Pons (tissue), 1 donor: ENCODE results near the gene KIRREL3.

Experiments used
- DNase-seq: peaks from one replicate; pipeline ENCODE4 v3.0.0-alpha.2; 2016; ENCODE audit warnings: low spot score

KIRREL3 gene

DNA sequence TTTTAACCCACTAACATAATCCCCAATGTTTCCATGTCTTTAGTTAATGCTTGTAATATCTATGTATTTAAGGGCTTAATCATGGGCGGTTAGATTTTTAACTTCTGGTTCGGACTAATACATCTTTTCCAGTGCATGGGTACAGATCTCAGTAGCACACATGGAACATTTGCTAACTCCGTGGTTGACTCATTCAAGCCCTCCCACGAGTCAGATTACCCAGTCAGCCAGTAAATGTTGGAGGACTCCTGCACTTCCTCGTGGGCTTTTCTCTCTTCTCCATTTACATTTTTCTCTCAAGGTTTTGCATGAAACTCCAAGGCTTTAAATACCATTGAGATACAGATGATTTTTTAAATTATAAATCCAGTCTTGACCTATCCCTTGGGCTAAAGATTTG, 331.2 kb downstream of the KIRREL3 start:
- DNase-seq, result no peak

DNA sequence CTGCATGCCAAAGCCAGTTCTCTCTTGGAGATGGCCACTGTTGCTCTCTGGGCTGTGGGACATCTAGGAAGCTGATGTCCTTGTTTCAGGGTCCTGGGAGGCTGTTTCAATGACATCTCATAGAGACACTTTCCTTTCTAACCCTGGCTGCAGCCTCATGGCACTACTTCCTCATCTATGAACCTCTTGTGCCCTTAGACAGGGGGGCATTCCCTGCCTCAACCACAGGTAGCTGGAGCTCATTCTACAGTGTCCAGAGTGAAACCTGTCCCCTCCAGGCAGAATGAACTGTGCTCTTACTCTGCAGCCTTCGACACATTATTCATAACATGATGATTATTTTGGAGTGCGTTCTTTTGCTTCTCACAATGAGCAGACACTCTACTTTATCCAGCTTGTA, 335.9 kb downstream of the KIRREL3 start:
- no peak for DNase-seq

DNA sequence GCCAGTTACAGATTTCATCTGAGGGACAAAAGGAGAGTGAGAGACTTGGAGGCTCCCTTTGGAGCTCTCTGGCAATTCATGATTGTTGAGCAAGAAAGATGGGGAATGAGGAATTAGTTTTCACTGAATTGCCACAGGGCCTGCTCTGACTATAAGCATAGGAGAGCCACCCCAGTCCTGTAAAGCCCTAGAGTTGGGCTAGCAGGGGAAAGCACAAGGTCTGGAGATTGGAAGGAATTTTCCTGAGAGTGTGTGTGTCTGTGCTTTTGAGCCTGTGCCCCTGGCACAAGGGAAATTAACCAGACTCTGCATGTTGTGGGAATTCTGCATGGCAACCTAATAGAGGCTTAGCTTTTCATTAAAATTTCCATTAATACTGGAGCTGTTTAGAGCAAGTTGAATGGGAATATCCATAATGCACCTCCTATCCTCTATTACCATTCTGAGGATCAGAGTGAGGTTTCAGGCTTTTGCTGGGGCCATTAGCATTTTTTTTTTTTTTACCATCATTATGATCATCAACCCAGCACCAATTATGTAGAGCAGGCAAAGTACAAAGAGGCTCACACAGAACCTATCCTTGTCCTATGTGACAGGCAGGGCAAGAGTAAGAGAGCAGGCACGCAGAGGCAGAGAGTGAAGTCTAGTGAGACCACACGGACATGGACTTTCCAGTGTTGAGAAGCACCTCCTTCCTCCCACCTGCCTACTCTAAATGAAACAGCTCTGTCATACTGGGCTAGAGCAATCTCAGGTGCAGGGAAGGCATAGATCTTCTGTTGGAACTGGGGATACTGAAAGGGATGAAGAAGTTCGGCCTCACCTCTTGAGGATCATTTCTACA, 336.6 kb downstream of the KIRREL3 start:
- no peak for DNase-seq

DNA sequence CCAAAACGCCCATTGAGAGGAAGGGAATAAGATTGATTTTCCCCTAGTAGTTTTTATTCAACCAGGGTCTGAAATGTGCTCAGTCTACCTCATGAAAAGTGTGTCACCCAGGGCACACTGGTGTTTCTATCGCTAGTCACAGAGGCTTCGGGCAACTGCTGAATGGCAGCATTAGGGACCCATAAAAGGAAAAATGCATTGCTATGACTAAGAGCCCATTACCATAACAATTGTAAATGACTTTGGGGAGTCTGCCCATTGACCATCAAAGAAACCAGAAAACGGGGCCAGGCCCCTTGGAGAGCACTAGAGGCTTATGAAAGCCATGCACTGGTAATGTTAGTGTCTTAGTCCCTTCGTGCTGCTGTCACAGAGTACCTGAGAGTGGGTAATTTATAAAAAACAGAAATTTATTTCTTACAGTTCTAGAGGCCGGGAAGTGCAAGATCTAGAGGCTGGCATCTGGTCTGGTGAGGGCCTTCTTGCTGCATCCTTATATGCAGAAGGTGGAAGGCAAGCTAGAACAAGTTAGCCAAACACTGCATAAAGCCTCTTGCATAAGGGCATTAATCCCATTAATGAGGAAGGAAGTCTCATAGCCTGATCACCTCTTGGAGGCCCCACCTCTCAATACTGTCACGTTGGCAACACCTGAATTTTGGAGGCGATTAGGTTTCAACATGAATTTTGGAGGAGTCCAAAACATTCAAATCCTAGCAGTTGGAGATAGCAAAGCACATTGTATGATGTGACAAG, 338.4 kb downstream of the KIRREL3 start:
- DNase-seq, result no peak

DNA sequence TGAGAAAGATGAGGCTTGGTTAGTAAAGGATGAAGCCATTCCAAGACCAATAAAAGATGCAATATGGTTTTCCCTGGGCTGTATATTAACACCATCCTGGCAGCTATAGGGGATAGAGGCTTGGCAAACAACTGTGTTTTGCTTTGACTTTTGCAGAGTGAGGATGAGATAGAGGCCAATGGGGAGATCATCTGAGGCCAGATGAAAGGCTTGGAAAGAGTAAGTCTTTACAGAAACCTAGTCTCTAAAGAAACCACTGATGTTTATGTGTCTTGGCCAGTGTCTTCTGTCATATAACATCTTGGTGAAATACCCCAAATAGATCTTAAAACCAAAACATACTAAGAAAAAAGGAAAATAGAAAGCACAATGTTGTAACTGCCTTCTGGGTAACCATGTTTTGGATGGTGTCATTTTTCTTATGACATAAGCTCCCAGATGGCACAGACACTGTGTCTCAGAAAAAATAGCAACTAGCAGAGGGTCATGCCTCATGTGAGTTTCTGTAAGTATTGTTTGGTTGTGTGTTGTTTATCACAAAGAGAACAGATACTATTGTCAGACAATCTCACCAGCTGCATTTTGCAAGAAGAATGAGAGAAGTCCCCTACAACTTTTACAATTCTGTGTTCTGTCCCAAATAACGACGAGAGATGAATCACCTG, 339.7 kb downstream of the KIRREL3 start:
- DNase-seq, result peak; percentile 78

DNA sequence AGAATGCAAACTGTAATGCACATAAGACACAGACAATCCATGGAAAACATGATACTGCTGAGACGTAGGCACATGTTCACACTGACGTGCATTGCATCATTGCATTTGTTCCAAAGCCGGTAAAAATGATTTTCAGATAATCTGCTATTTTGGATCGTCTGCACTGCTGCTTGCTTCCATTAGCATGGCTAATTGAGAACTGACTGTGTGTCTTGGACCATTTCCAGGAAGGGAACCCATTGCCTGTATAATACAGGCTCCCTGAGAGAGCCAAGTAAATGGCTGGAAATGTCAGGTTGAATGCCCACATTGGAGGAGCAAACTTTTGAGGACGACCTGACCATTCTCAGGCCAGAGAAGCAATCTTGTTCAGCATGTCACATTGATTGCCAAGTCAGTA, 340.2 kb downstream of the KIRREL3 start:
- no peak for DNase-seq

DNA sequence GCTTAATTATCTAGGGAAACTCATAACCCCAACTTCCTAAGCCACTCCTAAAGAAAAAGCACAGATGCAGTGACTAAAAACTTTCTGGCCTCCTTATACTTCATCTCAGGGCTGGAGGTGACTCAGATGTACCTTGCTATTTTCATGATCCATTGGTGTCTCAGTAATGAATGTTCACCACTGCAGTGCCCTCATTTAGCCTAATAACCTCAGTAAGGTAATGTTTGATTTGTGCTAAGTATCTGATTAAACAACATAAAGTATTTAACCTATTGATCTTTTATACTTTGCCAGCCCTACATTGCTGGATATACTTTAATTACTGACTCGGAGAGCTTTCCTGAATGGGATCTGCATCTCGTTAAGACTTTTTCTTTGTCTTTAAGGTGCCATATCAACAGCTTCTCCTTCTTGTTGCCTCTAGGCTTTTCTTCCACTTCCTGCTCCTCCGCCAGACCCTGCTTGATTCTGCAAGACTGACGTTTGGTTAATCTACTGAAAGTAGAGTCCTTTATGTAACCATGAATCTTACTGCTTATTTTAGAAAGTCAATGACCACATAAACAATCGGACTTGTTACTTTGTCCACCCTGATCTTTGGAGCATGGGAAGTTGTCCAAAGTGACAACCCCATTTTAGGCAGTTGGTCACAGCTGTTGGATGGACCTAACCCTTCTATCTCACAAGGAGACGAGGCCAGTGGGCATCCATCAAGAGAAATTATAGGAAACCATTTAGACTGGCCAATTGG, 342.1 kb downstream of the KIRREL3 start:
- DNase-seq, result no peak

DNA sequence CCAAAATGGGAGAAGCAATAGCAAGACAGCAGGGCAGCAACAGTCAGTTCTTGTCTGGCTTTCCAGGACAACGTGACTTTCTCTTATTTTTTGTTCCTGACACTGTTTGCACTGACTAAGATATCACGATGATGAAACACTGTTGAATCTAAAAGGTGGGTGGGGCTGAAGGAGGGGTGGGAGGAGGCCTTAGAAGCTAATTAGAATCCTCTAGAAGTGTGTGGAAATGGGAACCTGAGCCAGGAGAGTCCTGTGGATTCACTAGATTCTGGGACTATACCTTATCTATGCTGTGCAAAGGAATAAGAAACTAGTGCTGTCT, 344.8 kb downstream of the KIRREL3 start:
- peak; percentile 40 for DNase-seq

DNA sequence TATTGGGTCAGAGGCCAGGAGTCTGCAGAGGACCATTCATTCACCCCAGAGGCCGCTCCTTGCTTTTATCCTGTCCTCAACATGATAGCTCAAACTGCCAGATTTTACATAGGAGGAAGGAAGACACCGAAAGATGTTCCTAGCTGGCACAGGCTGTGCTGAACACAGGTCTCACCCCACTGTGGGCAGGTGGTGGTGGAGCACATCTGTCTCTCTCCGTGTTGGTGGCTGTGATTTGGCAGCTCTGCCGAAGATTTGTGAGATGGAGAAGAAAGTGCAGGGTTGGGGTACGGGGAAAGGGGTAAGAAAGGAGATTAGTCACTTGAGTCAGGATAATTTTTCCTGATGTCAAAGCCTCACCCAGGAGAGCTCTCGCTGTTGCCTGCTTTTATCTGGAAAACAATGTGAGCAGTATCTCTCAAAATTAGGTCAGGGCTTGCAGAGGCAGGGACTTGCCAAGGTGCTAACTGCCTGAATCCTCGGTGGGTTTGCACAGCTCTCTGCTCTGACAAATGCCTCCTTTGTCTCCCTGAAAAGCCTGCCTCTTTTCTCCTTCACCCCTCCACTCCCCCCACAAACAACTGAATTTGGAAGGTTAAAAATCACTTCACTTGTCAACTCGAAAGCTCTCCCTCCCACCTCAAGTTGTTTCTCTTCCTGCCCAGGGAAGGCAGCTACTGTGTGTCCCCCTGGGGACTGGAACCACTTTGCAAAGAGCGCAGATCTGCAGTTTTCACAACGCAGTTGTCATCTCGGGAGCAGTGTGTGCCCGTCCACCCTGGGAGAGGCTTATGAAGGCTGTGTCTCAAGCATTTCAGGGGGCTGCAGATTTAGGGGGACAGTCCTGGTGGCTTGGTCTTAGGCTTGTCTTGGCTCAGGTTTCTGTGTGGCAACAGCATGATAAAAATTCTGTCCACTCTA, 345.4 kb downstream of the KIRREL3 start:
- peak; percentile 55 for DNase-seq

DNA sequence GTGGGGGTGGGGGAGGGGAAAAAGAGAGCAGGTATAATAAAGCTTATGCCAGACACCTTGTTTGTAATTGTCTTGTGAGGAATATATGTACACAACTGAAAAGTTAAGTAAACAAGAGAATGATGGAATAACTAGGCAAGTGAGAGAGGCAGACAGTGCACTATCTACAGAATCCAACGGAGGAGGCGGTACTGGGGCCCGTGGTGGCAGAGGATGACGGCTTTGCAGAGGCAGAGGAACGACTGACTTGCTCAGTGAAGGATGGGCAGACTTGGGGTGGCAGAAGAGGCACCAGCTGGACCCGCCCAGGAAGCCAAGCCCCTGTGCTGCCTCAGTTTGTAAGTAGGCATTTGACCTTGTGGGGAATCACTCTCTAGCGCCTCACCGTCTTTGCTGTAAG, 347.5 kb downstream of the KIRREL3 start:
- no peak for DNase-seq

DNA sequence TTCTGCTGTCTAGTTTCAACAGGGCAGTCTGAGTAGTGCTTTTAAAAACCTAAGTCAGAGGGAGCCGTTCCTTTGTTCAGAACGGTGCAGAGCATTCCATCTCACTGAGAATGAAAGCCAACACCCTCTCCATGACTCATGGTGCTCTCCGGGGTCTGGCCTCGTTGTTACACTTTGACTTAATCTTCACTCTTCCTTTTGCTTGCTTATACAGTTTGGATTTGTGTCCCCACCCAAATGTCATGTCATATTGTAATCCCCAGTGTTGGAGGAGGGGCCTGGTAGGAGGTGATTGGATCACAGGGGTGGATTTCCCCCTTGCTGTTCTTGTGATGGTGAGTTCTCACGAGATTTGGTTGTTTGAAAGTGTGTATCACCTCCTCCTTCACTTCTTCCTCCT, 352.8 kb downstream of the KIRREL3 start:
- DNase-seq, result no peak

DNA sequence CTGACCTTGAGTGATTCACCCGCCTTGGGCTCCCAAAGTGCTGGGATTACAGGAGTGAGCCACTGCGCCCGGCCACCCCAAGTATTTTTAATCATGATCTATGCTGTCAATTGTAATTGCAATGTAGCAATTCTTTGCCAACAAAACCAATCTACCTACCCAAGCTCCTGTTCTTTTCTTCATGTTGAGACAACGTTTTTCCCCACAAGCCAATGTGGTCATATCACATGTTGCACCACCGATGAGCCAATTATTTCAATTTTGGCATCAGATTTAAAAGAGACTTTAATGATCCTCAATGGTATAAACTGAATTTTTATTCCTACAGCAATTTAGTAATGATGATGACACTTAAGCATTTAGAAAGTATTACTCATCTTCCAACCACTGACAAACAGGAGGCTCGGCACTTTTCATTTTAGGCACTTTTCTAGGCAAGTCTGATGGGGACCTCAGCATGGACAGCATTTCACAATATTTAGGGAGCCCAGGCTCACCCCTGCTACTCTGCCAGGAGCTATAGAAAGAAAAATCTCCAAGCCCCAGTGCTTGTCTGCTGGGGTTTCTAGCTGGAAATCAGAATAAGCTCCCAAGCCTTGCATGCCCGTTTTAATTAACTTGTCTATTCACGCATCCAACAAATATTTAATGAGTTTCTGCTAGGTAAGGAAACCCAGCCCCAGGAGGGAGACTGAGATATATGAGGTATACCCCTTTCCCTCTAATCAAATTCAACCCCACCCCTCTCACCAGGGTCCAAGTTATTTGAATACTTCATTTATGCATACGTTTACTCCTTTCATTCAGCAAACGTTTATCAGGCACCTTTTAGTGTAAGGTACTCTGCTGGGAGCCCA, 353.6 kb downstream of the KIRREL3 start:
- no peak for DNase-seq

DNA sequence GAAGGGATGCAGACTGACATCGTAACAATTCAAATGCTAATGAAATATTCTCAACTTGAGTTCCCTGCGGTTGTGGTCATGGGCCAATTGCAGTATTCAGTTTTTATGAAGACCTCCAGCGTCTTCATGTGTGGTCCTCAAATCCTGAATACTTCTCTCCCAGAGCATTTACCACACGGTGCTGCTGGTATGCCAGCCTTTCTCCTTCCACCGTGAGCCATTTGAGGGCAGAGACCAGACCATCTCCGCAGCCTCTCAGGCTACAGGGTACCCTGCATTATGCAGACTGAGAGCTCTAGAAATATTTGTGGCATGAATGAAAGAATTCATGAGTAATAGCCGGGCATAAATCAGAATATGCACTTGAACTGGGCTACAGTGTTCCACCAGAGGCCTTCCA, 355.4 kb downstream of the KIRREL3 start:
- DNase-seq, result no peak

DNA sequence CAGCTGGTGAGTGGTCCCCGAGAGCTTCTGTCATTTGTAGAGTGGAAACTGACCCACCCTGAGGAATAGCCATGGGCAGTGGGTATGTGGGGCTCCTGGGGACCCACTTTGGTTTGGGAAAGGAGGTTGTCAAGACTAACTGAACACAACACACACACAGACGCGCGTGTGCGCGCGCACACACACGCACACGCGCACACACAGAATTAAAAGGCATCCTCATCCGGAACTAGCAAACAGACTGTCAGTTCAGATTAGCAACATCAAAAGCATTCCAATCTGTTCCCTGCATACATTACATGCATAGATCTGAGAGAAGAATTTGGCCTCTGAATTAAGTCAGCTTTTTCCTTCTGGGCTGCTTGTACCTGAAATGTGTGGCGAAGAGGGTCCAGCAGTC, 360.4 kb downstream of the KIRREL3 start:
- DNase-seq, result no peak

DNA sequence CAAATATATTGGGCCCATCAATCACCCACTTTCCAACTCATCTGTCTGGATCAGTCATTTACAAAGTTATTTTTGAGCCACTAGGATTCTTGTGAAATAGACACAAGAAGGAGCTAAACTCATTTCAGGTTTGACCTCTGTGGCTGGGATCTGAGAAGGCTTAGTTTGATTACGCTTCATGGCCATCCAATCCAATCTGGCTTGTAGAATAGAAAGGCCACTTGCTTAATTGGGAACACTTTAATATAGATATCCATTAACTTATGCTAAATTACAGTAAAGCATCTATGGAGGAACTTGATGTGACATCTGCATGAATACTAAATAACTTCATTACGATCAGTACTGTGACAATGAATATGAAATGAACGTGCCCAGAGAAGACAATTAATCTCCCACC, 360.9 kb downstream of the KIRREL3 start:
- no peak for DNase-seq

DNA sequence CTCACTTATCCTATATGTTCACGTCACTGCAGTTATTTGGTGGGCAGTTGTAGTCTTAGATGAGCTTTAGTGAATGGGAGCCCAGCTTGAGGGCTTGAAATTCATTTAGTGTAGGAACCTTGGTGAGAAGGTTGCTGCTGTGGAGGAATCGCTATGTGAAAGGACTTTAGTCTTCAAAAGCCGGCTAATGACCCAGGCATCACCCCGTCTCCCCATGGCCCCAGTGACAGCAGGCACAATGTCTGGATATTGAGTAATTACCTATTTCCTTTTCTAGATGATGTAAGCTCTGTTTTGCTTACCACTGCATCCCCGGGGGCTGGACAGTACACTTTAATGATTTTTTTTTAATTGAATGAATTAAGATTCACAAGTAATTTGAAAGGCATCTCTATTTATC, 361.9 kb downstream of the KIRREL3 start:
- no peak for DNase-seq

DNA sequence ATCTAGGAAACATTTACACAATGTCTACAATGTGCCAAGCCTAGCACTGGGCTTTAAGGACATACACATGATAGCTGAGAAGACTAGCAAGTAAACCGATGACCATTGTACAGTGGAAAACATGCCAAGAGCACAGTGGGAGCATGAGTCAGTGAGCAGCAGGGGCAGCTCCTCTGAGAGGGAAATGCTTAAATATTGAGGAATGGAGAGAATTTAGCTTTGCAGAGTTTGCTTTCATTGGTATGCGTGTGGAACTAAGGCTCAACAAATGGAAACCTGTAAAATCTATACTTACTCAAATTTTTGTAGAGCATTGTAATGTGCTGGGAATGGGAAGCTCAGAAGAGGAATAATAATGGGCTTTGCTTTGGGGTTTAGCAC, 362.8 kb downstream of the KIRREL3 start:
- DNase-seq, result no peak

DNA sequence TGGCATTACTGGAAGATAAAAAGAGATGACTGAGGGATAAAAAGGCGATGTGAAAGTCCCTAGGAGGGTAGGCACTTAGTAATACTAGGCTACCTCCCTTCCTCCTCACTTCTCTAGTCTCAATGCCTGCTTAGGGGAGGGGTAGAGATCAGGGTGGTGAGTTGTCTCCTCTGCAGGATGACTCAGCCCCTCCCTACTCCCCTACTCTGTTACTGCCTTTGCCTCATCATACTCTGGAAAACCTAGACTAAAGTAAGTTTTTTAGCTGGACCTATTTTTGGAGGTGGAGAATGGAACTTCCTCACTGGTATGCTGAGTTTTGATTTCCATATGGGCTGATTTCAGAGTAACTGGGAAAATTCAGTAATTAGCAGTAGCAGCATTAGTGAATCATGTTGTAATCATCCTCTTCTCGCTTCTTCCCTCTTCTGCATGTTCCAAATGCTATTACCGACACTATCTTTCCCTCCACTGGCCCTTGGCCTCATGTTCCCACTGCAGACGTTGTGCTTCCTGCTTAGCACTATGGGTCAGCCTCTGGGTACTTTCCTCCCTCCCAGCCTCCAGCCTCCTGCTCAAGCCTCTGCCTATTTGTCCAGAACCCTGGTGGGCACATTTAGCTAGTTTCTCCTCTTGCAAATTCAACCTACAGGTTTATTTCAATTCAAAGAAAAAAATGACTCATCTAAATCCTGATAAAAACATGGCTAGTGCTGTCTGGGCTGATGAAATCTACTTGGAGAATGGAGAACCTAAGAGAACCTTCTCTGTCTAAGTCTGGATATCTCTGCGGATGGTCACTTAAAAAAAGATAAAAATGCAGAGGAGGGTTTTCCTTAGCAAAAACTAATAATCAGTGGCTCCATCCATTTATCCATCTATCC, 363.4 kb downstream of the KIRREL3 start:
- no peak for DNase-seq

DNA sequence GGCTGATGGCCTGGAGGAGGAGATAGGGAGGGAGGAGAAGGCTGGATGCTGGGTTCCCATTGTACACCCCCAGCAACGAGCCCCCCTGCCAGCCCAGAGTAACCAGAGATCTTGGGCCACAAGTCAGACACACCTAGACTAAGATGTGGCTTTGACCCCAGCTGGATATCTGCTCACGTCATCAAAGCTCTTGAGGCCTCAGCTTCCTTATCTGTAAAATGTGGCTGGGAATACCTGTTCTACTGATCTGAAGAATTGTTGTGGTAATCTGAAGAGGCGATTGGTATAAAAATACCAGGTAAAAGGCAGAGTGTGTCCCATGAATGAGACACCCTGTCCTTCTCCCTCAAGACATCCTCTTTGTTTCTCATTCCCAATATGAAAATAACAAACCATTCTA, 365.1 kb downstream of the KIRREL3 start:
- DNase-seq, result no peak
